Ecto neural progenitor cell (in vitro differentiated cells): ENCODE results near the gene MLF2.
"Not testable (repeated sequence)": the region's sequence is repeated elsewhere in the genome, so short reads cannot be mapped to it uniquely, and the experiment has no call there.

Experiments used
- DNase-seq: peaks from one replicate; pipeline ENCODE4 v3.0.0-alpha.2; 2018; ENCODE audit warnings: low spot score

The MLF2 gene

GRCh38 chr12:6765048-6765633, 12.2 kb upstream of the MLF2 start:
- DNase-seq: no peak

- DNase-seq: peak; percentile 100
Measured at GRCh38 chr12:6764011-6764828, 11.3 kb upstream of the MLF2 start.

- DNase-seq: no peak
Measured at GRCh38 chr12:6763380-6763779, 10.4 kb upstream of the MLF2 start.

- no peak for DNase-seq
Measured at GRCh38 chr12:6759741-6760140, 6.8 kb upstream of the MLF2 start.

- DNase-seq: no peak
Measured at GRCh38 chr12:6758506-6759095, 5.7 kb upstream of the MLF2 start.

- no peak for DNase-seq
Measured at GRCh38 chr12:6757028-6757690, 4.2 kb upstream of the MLF2 start.

- no peak for DNase-seq
Measured at GRCh38 chr12:6754411-6754810, 1.5 kb upstream of the MLF2 start.

- no peak for DNase-seq
Measured at GRCh38 chr12:6753772-6754356, 923 bp upstream of the MLF2 start.

- no peak for DNase-seq
Measured at GRCh38 chr12:6752167-6752920, 597 bp downstream of the MLF2 start.

- DNase-seq: no peak
Measured at GRCh38 chr12:6751767-6752166, 1.2 kb downstream of the MLF2 start.

- no peak for DNase-seq
Measured at GRCh38 chr12:6750506-6750905, 2.4 kb downstream of the MLF2 start.

- DNase-seq: no peak
Measured at GRCh38 chr12:6748761-6749160, 4.2 kb downstream of the MLF2 start.

GRCh38 chr12:6747216-6747615, 5.7 kb downstream of the MLF2 start:
- DNase-seq: no peak

- no peak for DNase-seq
Measured at GRCh38 chr12:6745741-6746525, 7.0 kb downstream of the MLF2 start.

GRCh38 chr12:6743300-6743699, 9.6 kb downstream of the MLF2 start:
- DNase-seq: not testable (repeated sequence)

GRCh38 chr12:6742834-6743233, 10.1 kb downstream of the MLF2 start:
- no peak for DNase-seq

GRCh38 chr12:6742080-6742479, 10.9 kb downstream of the MLF2 start:
- DNase-seq: not testable (repeated sequence)

GRCh38 chr12:6736754-6737153, 16.2 kb downstream of the MLF2 start:
- DNase-seq: no peak

GRCh38 chr12:6735448-6736191, 17.3 kb downstream of the MLF2 start:
- DNase-seq: peak; percentile 74
